HG03558 (cell line): ENCODE measurements around the gene CASR.
A peak's percentile ranks its signal among the peaks of the same experiment; 100 is the strongest.

Source experiments
- ATAC-seq: cut with Tn5 transposase; IDR thresholded peaks from one replicate; pipeline ENCODE4 v1.9.1; 2021; ENCODE audit warnings: moderate number of reproducible peaks; ENCODE audit not compliant: unreplicated experiment; ENCODE audit errors: extremely low read depth

CASR gene

GRCh38 chr3:122253581-122253980 lies 70.1 kb downstream of the CASR start:
- no peak for ATAC-seq

- peak; percentile 58 for ATAC-seq
Observed at GRCh38 chr3:122255757-122256439, 72.4 kb downstream of the CASR start.

- no peak for ATAC-seq
Observed at GRCh38 chr3:122257644-122258364, 74.3 kb downstream of the CASR start.

GRCh38 chr3:122258757-122259371 lies 75.4 kb downstream of the CASR start:
- peak; percentile 50 for ATAC-seq

- no peak for ATAC-seq
Observed at GRCh38 chr3:122260206-122260605, 76.7 kb downstream of the CASR start.

- ATAC-seq: no peak
Observed at GRCh38 chr3:122263058-122263457, 79.6 kb downstream of the CASR start.

- no peak for ATAC-seq
Observed at GRCh38 chr3:122263974-122264588, 80.6 kb downstream of the CASR start.

GRCh38 chr3:122265957-122266356 lies 82.5 kb downstream of the CASR start:
- ATAC-seq: no peak

- ATAC-seq: no peak
Observed at GRCh38 chr3:122268257-122269024, 85.0 kb downstream of the CASR start.

- no peak for ATAC-seq
Observed at GRCh38 chr3:122269045-122269444, 85.6 kb downstream of the CASR start.

- no peak for ATAC-seq
Observed at GRCh38 chr3:122271246-122271898, 87.9 kb downstream of the CASR start.

GRCh38 chr3:122272879-122273278 lies 89.4 kb downstream of the CASR start:
- no peak for ATAC-seq

GRCh38 chr3:122273498-122273897 lies 90.0 kb downstream of the CASR start:
- no peak for ATAC-seq

GRCh38 chr3:122281891-122282290 lies 98.4 kb downstream of the CASR start:
- no peak for ATAC-seq

- no peak for ATAC-seq
Observed at GRCh38 chr3:122283796-122284445, 100.5 kb downstream of the CASR start.

GRCh38 chr3:122284486-122284885 lies 101.0 kb downstream of the CASR start:
- ATAC-seq: no peak

GRCh38 chr3:122294359-122294758 lies 110.9 kb downstream of the CASR start:
- ATAC-seq: no peak

- ATAC-seq: no peak
Observed at GRCh38 chr3:122295266-122296062, 112.0 kb downstream of the CASR start.

- no peak for ATAC-seq
Observed at GRCh38 chr3:122298239-122298638, 114.8 kb downstream of the CASR start.
